BJ (cell line): ENCODE data around the gene UGGT2. TPM values are rescaled to one million over a fixed set of nuclear protein-coding genes. Genes with fewer than 3 reads are reported as not detected.

Experiments used
- CTCF ChIA-PET: fragments of 350-600 bp; formaldehyde crosslinking; extraction: SDS; loops from one replicate; lab custom pipeline; 2021; ENCODE audit warnings: antibody characterized with exemption, inconsistent platforms; lab: Yijun Ruan, JAX
- POLR2A ChIA-PET: fragments of 300-600 bp; sonication (Branson Sonifier 250); formaldehyde crosslinking; extraction: SDS; loops from one replicate; lab custom pipeline; 2021; ENCODE audit warnings: antibody characterized with exemption; lab: Charles Lee
- DNase-seq: peaks from one replicate; pipeline ENCODE4 v3.0.0-alpha.2; 2011; ENCODE audit warnings: low read depth
- H3K27me3 ChIP-seq: 2 replicates; pipeline ENCODE4 v1.6.0; 2011; ENCODE audit warnings: low read length; ENCODE audit not compliant: control insufficient read depth, insufficient read depth
- H3K36me3 ChIP-seq: 2 replicates; pipeline ENCODE4 v1.5.1; 2011; ENCODE audit warnings: low read length; ENCODE audit not compliant: control insufficient read depth, insufficient read depth
- H3K4me3 ChIP-seq: 2 replicates; pipeline ENCODE4 v1.5.1; 2011; ENCODE audit warnings: low read depth, mild to moderate bottlenecking, control low read depth, low read length
- polyA plus RNA-seq: library from polyadenylated mRNA; depleted of rRNA; stranded (reverse); fragments of >200 nt; gene quantifications from 2 replicates; pipeline ENCODE4 v1.2.3, GENCODE V29; 2011
- TF ChIP-seq, protein P1 (sequence below): IDR thresholded peaks from 2 replicates; pipeline ENCODE4 v1.5.1; 2011; ENCODE audit warnings: low read depth, mild to moderate bottlenecking, control low read depth, inconsistent platforms, low read length, moderate library complexity; ENCODE audit not compliant: insufficient read depth

UGGT2 gene
- polyA plus RNA-seq, 1 experiment: 20.2 TPM

GRCh38 chr13:96044238-96044637 is 9.0 kb downstream of the UGGT2 start:
- Histone ChIP-seq H3K4me3 (no peak overlapping the region), H3K36me3 (no peaks in the 10 kb centered on the region), H3K27me3 (no peaks in the 10 kb centered on the region)
- CTCF ChIA-PET: no interaction called here
- no peak for DNase-seq
- POLR2A ChIA-PET: no interaction called here
- TF ChIP-seq, protein P1, sequence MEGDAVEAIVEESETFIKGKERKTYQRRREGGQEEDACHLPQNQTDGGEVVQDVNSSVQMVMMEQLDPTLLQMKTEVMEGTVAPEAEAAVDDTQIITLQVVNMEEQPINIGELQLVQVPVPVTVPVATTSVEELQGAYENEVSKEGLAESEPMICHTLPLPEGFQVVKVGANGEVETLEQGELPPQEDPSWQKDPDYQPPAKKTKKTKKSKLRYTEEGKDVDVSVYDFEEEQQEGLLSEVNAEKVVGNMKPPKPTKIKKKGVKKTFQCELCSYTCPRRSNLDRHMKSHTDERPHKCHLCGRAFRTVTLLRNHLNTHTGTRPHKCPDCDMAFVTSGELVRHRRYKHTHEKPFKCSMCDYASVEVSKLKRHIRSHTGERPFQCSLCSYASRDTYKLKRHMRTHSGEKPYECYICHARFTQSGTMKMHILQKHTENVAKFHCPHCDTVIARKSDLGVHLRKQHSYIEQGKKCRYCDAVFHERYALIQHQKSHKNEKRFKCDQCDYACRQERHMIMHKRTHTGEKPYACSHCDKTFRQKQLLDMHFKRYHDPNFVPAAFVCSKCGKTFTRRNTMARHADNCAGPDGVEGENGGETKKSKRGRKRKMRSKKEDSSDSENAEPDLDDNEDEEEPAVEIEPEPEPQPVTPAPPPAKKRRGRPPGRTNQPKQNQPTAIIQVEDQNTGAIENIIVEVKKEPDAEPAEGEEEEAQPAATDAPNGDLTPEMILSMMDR: no peak

GRCh38 chr13:96041326-96042110 is 11.7 kb downstream of the UGGT2 start:
- no peak for DNase-seq
- H3K36me3 ChIP-seq: no peaks in the 10 kb centered on the region
- no peak overlapping the region for H3K4me3 ChIP-seq
- TF ChIP-seq, protein P1: no peak
- H3K27me3 ChIP-seq: no peaks in the 10 kb centered on the region
- POLR2A ChIA-PET: no interaction called here
- CTCF ChIA-PET: no interaction called here

- POLR2A ChIA-PET: no interaction called here
- Histone ChIP-seq H3K36me3 (no peaks in the 10 kb centered on the region), H3K4me3 (no peak overlapping the region), H3K27me3 (no peaks in the 10 kb centered on the region)
- TF ChIP-seq, protein P1: no peak
- no peak for DNase-seq
- CTCF ChIA-PET: no interaction called here
These were observed 16.7 kb downstream of the UGGT2 start for GRCh38 chr13:96036515-96036914.

DNA sequence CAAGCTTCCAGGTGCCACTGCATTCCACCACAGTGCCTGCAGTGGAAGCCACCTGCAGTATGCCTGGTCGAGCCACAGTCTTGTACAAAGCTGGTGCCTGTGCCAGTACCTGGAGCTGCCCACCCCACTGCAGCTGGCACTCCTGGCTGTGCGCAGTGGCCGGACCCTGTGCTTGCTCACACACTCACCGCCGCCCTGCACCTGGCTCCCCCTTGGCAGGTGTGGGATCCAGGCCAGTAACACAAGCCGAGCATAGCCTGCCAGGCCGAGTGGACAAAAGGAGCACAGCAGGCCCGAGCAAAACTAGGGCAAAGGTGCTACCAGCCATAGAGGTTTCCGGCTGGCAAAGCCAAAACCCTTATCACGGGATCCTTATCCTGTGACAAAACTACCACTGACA is 18.5 kb downstream of the UGGT2 start:
- POLR2A ChIA-PET: interaction anchor here (0.6 kb wide), 1 partner anchor 19 kb away, joined by 3 read pairs; no protein-coding TSS in a partner anchor
- CTCF ChIA-PET: interaction anchor here (2.3 kb wide), 1 partner anchor 14 kb away, joined by 8 read pairs; no protein-coding TSS in a partner anchor

More for the DNA sequence above, 18.5 kb downstream of the UGGT2 start:
- DNase-seq: no peak
- H3K27me3 ChIP-seq: no peaks in the 10 kb centered on the region
- no peaks in the 10 kb centered on the region for H3K36me3 ChIP-seq
- TF ChIP-seq, protein P1: no peak
- H3K4me3 ChIP-seq: no peak overlapping the region
